ENCODE measurements around the gene ZNF586.

Gene ZNF586

GRCh38 chr19:57819475-57820148 lies 50.1 kb downstream of the ZNF586 start (continued):
- TF ChIP-seq REST (tag by site-specific recombination; IDR thresholded peaks at IDR 0.05) = no peak
- TF ChIP-seq ZBTB8A (tag by site-specific recombination; IDR thresholded peaks at IDR 0.05) = peak; percentile 100
- TF ChIP-seq ZNF335 (tag by site-specific recombination; conservative IDR thresholded peaks at IDR 0.05) = peak; percentile 98
- peak; percentile 85 for TF ChIP-seq ZXDB (tag by site-specific recombination; IDR thresholded peaks at IDR 0.05)
- no peak for TF ChIP-seq ZNF140 (tag by site-specific recombination; IDR thresholded peaks at IDR 0.05)
- TF ChIP-seq ZNF549 (tag by site-specific recombination; IDR thresholded peaks at IDR 0.05) = no peak
- TF ChIP-seq MEIS1 (CRISPR knock-in tag; IDR thresholded peaks at IDR 0.05; ENCODE audit: borderline replicate concordance) = no peak
- TF ChIP-seq CTCF (tag by site-specific recombination; IDR thresholded peaks at IDR 0.05) = peak; percentile 76
- TF ChIP-seq, protein P1, sequence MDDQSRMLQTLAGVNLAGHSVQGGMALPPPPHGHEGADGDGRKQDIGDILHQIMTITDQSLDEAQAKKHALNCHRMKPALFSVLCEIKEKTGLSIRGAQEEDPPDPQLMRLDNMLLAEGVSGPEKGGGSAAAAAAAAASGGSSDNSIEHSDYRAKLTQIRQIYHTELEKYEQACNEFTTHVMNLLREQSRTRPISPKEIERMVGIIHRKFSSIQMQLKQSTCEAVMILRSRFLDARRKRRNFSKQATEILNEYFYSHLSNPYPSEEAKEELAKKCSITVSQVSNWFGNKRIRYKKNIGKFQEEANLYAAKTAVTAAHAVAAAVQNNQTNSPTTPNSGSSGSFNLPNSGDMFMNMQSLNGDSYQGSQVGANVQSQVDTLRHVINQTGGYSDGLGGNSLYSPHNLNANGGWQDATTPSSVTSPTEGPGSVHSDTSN (CRISPR knock-in tag; IDR thresholded peaks at IDR 0.05) = peak; percentile 99
- TF ChIP-seq ZNF488 (tag by site-specific recombination; IDR thresholded peaks at IDR 0.05) = no peak
- TF ChIP-seq ZNF302 (tag by site-specific recombination; IDR thresholded peaks at IDR 0.05; ENCODE audit: low read depth) = no peak
- TF ChIP-seq ZNF658 (tag by site-specific recombination; IDR thresholded peaks at IDR 0.05) = no peak
- TF ChIP-seq ZNF2 (tag by site-specific recombination; IDR thresholded peaks at IDR 0.05) = peak; percentile 21; the same call in 1 of the 2 replicates
- peak; percentile 92 for TF ChIP-seq ZNF561 (tag by site-specific recombination; IDR thresholded peaks at IDR 0.05; ENCODE audit: borderline replicate concordance)
- peak; percentile 83; the same call in 1 of the 2 replicates for TF ChIP-seq ZNF76 (tag by site-specific recombination; IDR thresholded peaks at IDR 0.05; ENCODE audit: borderline replicate concordance, low read depth)
- TF ChIP-seq, protein P2, sequence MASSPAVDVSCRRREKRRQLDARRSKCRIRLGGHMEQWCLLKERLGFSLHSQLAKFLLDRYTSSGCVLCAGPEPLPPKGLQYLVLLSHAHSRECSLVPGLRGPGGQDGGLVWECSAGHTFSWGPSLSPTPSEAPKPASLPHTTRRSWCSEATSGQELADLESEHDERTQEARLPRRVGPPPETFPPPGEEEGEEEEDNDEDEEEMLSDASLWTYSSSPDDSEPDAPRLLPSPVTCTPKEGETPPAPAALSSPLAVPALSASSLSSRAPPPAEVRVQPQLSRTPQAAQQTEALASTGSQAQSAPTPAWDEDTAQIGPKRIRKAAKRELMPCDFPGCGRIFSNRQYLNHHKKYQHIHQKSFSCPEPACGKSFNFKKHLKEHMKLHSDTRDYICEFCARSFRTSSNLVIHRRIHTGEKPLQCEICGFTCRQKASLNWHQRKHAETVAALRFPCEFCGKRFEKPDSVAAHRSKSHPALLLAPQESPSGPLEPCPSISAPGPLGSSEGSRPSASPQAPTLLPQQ (tag by site-specific recombination; IDR thresholded peaks at IDR 0.05) = peak; percentile 70
- TF ChIP-seq ZNF362 (tag by site-specific recombination; IDR thresholded peaks at IDR 0.05) = no peak
- TF ChIP-seq KLF10 (tag by site-specific recombination; IDR thresholded peaks at IDR 0.05) = no peak
- peak; percentile 28; the same call in 1 of the 2 replicates for TF ChIP-seq ZSCAN30 (tag by site-specific recombination; IDR thresholded peaks at IDR 0.05)
- TF ChIP-seq ZBTB21 (tag by site-specific recombination; IDR thresholded peaks at IDR 0.05) = 0 out of 2 replicates have a peak, but pooled peaks have one; percentile 12
- TF ChIP-seq ZBTB11 (tag by site-specific recombination; conservative IDR thresholded peaks at IDR 0.05; ENCODE audit: low read depth) = peak; percentile 96
- TF ChIP-seq, protein P3, sequence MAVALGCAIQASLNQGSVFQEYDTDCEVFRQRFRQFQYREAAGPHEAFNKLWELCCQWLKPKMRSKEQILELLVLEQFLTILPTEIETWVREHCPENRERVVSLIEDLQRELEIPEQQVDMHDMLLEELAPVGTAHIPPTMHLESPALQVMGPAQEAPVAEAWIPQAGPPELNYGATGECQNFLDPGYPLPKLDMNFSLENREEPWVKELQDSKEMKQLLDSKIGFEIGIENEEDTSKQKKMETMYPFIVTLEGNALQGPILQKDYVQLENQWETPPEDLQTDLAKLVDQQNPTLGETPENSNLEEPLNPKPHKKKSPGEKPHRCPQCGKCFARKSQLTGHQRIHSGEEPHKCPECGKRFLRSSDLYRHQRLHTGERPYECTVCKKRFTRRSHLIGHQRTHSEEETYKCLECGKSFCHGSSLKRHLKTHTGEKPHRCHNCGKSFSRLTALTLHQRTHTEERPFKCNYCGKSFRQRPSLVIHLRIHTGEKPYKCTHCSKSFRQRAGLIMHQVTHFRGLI (tag by site-specific recombination; IDR thresholded peaks at IDR 0.05) = no peak
- TF ChIP-seq KLF1 (tag by site-specific recombination; IDR thresholded peaks at IDR 0.05) = peak; percentile 46
- peak; percentile 93 for TF ChIP-seq HOXA7 (CRISPR knock-in tag; IDR thresholded peaks at IDR 0.05; ENCODE audit: borderline replicate concordance)

Data from HEK293 (cell line).